HCT116 (cell line): ENCODE measurements around the gene RBCK1. TPM values are rescaled to one million over a fixed set of nuclear protein-coding genes. Genes with fewer than 3 reads are reported as not detected.
"Not testable (repeated sequence)": the region's sequence is repeated elsewhere in the genome, so short reads cannot be mapped to it uniquely, and the experiment has no call there.

Source experiments
- ATAC-seq: fragments of 200-7000 bp; cut with Tn5 transposase; 2 replicates; pipeline ENCODE4 v1.9.1; 2020; ENCODE audit warnings: mild to moderate bottlenecking, moderate library complexity
- BruUV-seq: library from RNA; stranded (reverse); fragments of 400-500 nt; replicated peaks from 2 replicates; lab custom pipeline; 2021; lab: Mats Ljungman, UMichigan
- CTCF ChIA-PET: fragments of 300-600 bp; sonication (Branson Sonifier 250); formaldehyde crosslinking; loops from one replicate; lab custom pipeline; 2021; ENCODE audit warnings: antibody characterized with exemption; lab: Charles Lee
- POLR2A ChIA-PET: fragments of 300-600, 350-600 bp; sonication (Branson Sonifier 250); formaldehyde crosslinking; loops from one replicate; lab custom pipeline; 2021; ENCODE audit warnings: antibody characterized with exemption; lab: Charles Lee
- RAD21 ChIA-PET, 2 experiments: fragments of 300-600 bp; sonication (Branson Sonifier 250); formaldehyde crosslinking; loops; one replicate each; lab custom pipeline; 2023; ENCODE audit warnings: low total read pairs in 2 of 2; ENCODE audit not compliant: uncharacterized antibody in 2 of 2, unreplicated experiment in 2 of 2, low non-redundant PET in 1 of 2; lab: Charles Lee
- DNase-seq: peaks from one replicate; pipeline ENCODE4 v3.0.0-alpha.2; 2010; ENCODE audit warnings: low read depth, low spot score
- H2AFZ ChIP-seq: fragments of 200-600 bp; shearing (Covaris generic), sonication (generic); 2 replicates; pipeline ENCODE4 v1.6.1; 2017; ENCODE audit warnings: low read depth, mixed run types, mixed read lengths, antibody characterized with exemption, low read length; ENCODE audit not compliant: poor library complexity, severe bottlenecking
- H3K27ac ChIP-seq: 2 replicates; pipeline ENCODE4 v1.5.1; 2012; ENCODE audit warnings: low read depth, low read length
- H3K27me3 ChIP-seq: fragments of 200-600 bp; sonication (generic); 2 replicates; pipeline ENCODE4 v1.6.1; 2016; ENCODE audit warnings: mixed run types, low read length, mixed read lengths; ENCODE audit not compliant: insufficient read depth
- H3K36me3 ChIP-seq, 2 experiments: fragments of 200-500 bp in 1 of 2; fragments of 200-600 bp in 1 of 2; sonication (Bioruptor generic) in 1 of 2; sonication (generic) in 1 of 2; 2 replicates each; pipeline versions ENCODE4 v1.5.1 to v1.6.1; 2014 to 2016; ENCODE audit warnings: low read length in 2 of 2, inconsistent platforms in 1 of 2, mixed read lengths in 1 of 2, mixed run types in 1 of 2; ENCODE audit not compliant: insufficient read depth in 2 of 2, control insufficient read depth in 1 of 2
- H3K4me1 ChIP-seq, 2 experiments: fragments of 200-600 bp in 1 of 2; sonication (generic) in 1 of 2; 2 replicates each; pipeline versions ENCODE4 v1.5.1 to v1.6.1; 2012 to 2017; ENCODE audit warnings: low read length in 2 of 2, inconsistent platforms in 1 of 2, mild to moderate bottlenecking in 1 of 2, mixed read lengths in 1 of 2, mixed run types in 1 of 2, moderate library complexity in 1 of 2; ENCODE audit not compliant: insufficient read depth in 2 of 2, control insufficient read depth in 1 of 2
- H3K4me2 ChIP-seq: fragments of 200-600 bp; sonication (generic); 2 replicates; pipeline ENCODE4 v1.6.1; 2017; ENCODE audit warnings: mixed run types, low read length, mixed read lengths
- H3K4me3 ChIP-seq, 2 experiments: fragments of 200-600 bp in 1 of 2; sonication (generic) in 1 of 2; replicated peaks in 1 of 2; 2 replicates each; pipeline ENCODE4 v1.5.1; 2011 to 2016; ENCODE audit warnings: low read length in 2 of 2, control low read depth in 1 of 2, low read depth in 1 of 2, mild to moderate bottlenecking in 1 of 2, mixed read lengths in 1 of 2, mixed run types in 1 of 2
- H3K79me2 ChIP-seq: fragments of 200-600 bp; sonication (generic); 2 replicates; pipeline ENCODE4 v1.6.1; 2017; ENCODE audit warnings: mild to moderate bottlenecking, mixed run types, low read length, moderate library complexity, mixed read lengths; ENCODE audit not compliant: insufficient read depth
- H3K9ac ChIP-seq: fragments of 200-600 bp; sonication (generic); 2 replicates; pipeline ENCODE4 v1.6.1; 2016; ENCODE audit warnings: low read length, mixed read lengths
- H3K9me2 ChIP-seq: fragments of 200-600 bp; sonication (generic), shearing (Covaris generic); 2 replicates; pipeline ENCODE4 v1.6.1; 2017; ENCODE audit warnings: mixed run types, mild to moderate bottlenecking, moderate library complexity; ENCODE audit not compliant: insufficient read depth
- H3K9me3 ChIP-seq, 2 experiments: fragments of 200-500 bp in 1 of 2; fragments of 200-600 bp in 1 of 2; sonication (Bioruptor generic) in 1 of 2; sonication (generic) in 1 of 2; 2 replicates each; pipeline ENCODE4 v1.6.1; 2014 to 2017; ENCODE audit warnings: low read length in 2 of 2, mixed read lengths in 2 of 2, inconsistent platforms in 1 of 2, low read depth in 1 of 2, mild to moderate bottlenecking in 1 of 2, mixed run types in 1 of 2, moderate library complexity in 1 of 2; ENCODE audit not compliant: control insufficient read depth in 1 of 2, insufficient read depth in 1 of 2
- H4K20me1 ChIP-seq: fragments of 200-600 bp; sonication (generic), shearing (Covaris generic); 2 replicates; pipeline ENCODE4 v1.6.1; 2017; ENCODE audit warnings: mixed run types, mild to moderate bottlenecking, moderate library complexity; ENCODE audit not compliant: insufficient read depth
- CTCF ChIP-seq, 3 experiments: fragments of 200-600 bp in 1 of 3; sonication (generic) in 1 of 3; IDR thresholded peaks in 2 of 3; conservative IDR thresholded peaks in 1 of 3; 2 replicates each; pipeline ENCODE4 v1.5.1; 2012 to 2017; ENCODE audit warnings: low read depth in 2 of 3, low read length in 2 of 3, antibody characterized with exemption in 1 of 3, borderline replicate concordance in 1 of 3, control low read depth in 1 of 3, mild to moderate bottlenecking in 1 of 3, mixed read lengths in 1 of 3, mixed run types in 1 of 3, moderate library complexity in 1 of 3; ENCODE audit not compliant: insufficient read depth in 1 of 3
- intact Hi-C: fragments of 100-400 bp; cut with micrococcal nuclease; formaldehyde crosslinking; loops from 2 replicates; pipeline ENCODE4 v1.10.0; 2022
- total RNA-seq: library from RNA; stranded (reverse); gene quantifications from one replicate; pipeline ENCODE4 v1.2.1, GENCODE V29; 2021; ENCODE audit not compliant: unreplicated experiment

The RBCK1 gene
- total RNA-seq, 1 experiment from 2014 or later: 180 TPM

GRCh38 chr20:475463-476357 lies 67.6 kb downstream of the RBCK1 start (continued):
- no peak for TF ChIP-seq CTCF (IDR thresholded peaks at IDR 0.05 in 2 of 3, conservative IDR thresholded peaks at IDR 0.05 in 1 of 3; ENCODE audit: borderline replicate concordance in 1 of 3, insufficient read depth in 1 of 3, low read depth in 2 of 3, low read length in 2 of 3)
- TF ChIP-seq, all 23 proteins: peak for 0

- BruUV-seq, POLR2A ChIA-PET: not testable (repeated sequence)
- CTCF ChIA-PET: interaction anchor here (0.6 to 3.4 kb wide), 4 partner anchors 10 to 262 kb away, joined by 3 to 14 read pairs (median 5); no protein-coding TSS in a partner anchor
These were observed 68.6 kb downstream of the RBCK1 start for GRCh38 chr20:476561-477249.

More at GRCh38 chr20:476561-477249, 68.6 kb downstream of the RBCK1 start:
- ATAC-seq, H3K4me3 ChIP-seq, H3K79me2 ChIP-seq, H3K4me2 ChIP-seq, H3K9me3 ChIP-seq, H3K9me2 ChIP-seq, H3K9ac ChIP-seq, H4K20me1 ChIP-seq, H3K27ac ChIP-seq, RAD21 ChIA-PET, H2AFZ ChIP-seq, intact Hi-C loops, H3K27me3 ChIP-seq, DNase-seq, H3K4me1 ChIP-seq: not testable (repeated sequence)
- H3K36me3 ChIP-seq: peaks cover 19 to 25% of the 10 kb centered on the region in 2 experiments
